Measurements from ENCODE around the gene APH1B. TPM values are rescaled to one million over a fixed set of nuclear protein-coding genes. Genes with fewer than 3 reads are reported as not detected.

The APH1B gene
- 7.8 and 22.3 TPM in 2 replicates for total RNA-seq (ENCODE audit: low replicate concordance)

DNA sequence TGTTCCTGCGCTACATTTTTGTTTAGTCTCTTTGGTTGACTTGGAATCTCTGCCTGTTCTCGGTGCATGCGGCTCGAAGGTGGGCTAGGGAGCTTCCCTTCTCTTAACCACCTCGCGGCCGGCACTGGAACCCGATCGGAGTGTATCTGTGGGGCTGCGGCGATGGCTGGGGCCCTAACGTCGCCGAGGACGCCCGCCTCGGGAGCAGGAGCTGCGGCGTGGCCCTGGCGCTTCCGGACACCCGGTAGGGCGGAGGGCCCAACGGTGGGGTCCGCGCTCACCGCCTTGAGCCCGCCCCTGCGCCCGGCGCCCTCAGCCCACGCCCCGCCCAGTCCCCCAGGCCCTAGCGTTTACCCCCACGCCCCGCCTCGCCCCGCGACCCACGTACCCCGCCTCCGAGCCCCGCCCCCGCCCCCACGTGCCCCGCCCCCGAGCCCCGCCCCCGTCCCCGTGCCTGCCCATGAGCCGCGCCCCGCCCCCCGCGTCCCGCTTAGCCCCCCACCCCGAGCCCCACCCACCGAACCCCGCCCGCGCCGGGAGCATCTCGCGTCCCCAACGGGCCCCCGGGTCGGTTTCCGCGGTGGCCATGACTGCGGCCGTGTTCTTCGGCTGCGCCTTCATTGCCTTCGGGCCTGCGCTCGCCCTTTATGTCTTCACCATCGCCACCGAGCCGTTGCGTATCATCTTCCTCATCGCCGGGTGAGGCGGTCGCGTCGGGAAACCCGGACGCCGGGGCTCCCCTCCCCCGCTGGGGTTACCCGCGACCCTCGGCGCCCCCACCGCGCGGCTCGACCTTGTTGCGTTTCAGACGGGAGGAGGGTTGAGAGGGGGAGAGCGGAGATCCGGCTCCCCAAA is at the start of gene APH1B:
TSS of gene APH1B (plus strand) at position 568 of the 855 bp plus-strand sequence. CDS start at position 587, 19 bp downstream.
- DNase-seq (ENCODE audit: low read depth): peak; percentile 51
- TF ChIP-seq, protein P1, sequence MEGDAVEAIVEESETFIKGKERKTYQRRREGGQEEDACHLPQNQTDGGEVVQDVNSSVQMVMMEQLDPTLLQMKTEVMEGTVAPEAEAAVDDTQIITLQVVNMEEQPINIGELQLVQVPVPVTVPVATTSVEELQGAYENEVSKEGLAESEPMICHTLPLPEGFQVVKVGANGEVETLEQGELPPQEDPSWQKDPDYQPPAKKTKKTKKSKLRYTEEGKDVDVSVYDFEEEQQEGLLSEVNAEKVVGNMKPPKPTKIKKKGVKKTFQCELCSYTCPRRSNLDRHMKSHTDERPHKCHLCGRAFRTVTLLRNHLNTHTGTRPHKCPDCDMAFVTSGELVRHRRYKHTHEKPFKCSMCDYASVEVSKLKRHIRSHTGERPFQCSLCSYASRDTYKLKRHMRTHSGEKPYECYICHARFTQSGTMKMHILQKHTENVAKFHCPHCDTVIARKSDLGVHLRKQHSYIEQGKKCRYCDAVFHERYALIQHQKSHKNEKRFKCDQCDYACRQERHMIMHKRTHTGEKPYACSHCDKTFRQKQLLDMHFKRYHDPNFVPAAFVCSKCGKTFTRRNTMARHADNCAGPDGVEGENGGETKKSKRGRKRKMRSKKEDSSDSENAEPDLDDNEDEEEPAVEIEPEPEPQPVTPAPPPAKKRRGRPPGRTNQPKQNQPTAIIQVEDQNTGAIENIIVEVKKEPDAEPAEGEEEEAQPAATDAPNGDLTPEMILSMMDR (IDR thresholded peaks at IDR 0.05; ENCODE audit: insufficient read depth, low read length): peak; percentile 6
- H3K4me3 ChIP-seq (ENCODE audit: low read depth, low read length): peak within 1 kb of the TSS; percentile 80

GRCh38 chr15:63227689-63228088 is 49.7 kb upstream of the APH1B start:
- DNase-seq (ENCODE audit: low read depth): no peak
- TF ChIP-seq, protein P1 (IDR thresholded peaks at IDR 0.05; ENCODE audit: insufficient read depth, low read length): no peak
- H3K4me3 ChIP-seq (ENCODE audit: low read depth, low read length): no peak overlapping the region

- TF ChIP-seq, protein P1 (IDR thresholded peaks at IDR 0.05; ENCODE audit: insufficient read depth, low read length): no peak
- DNase-seq (ENCODE audit: low read depth): no peak
- no peak overlapping the region for H3K4me3 ChIP-seq (ENCODE audit: low read depth, low read length)
Observed at GRCh38 chr15:63231206-63231605, 46.2 kb upstream of the APH1B start.

DNA sequence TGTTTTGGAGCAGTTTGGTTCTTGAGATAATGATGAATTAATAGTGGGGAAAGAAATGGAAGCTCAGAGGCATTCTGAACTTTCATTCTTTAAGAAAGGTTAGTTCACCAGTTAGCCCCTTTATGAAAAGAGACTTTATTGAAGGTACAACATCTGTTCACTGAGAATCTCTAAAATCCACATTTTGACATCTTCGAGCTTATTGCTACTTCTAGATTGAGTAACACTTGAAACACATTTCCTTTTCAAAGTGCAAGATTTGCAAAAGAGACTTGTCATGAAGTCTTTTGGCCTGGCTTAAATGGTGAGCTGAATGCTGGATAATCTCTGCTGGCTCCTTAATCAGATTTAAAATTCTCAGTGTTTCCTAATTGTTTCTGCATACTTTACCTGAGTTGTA is 45.7 kb upstream of the APH1B start:
- TF ChIP-seq, protein P1 (IDR thresholded peaks at IDR 0.05; ENCODE audit: insufficient read depth, low read length): no peak
- no peak overlapping the region for H3K4me3 ChIP-seq (ENCODE audit: low read depth, low read length)
- peak; percentile 50 for DNase-seq (ENCODE audit: low read depth)

DNA sequence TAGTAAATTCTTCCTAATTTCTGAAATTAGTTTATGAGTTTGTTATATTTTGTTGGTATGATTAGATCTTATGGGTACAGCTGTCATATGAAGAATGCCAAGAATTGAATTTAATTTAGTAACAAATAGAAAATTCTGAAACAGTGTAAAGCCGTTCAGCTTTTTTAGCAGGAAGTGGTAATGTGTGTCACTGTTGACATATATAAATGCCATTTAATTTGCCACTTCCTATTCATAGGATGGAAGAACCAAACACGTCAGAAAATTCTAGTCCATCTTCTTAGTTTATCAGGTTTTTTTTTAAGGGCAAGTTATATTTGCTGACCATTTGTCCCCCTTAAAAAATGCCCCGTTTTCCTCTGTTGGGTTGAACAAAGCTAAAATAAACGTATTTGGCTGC is 45.0 kb upstream of the APH1B start:
- DNase-seq (ENCODE audit: low read depth): no peak
- TF ChIP-seq, protein P1 (IDR thresholded peaks at IDR 0.05; ENCODE audit: insufficient read depth, low read length): no peak
- H3K4me3 ChIP-seq (ENCODE audit: low read depth, low read length): no peak overlapping the region

GRCh38 chr15:63232943-63233342 is 44.5 kb upstream of the APH1B start:
- DNase-seq (ENCODE audit: low read depth): peak; percentile 35
- TF ChIP-seq, protein P1 (IDR thresholded peaks at IDR 0.05; ENCODE audit: insufficient read depth, low read length): no peak

More at GRCh38 chr15:63232943-63233342, 44.5 kb upstream of the APH1B start:
- H3K4me3 ChIP-seq (ENCODE audit: low read depth, low read length): no peak overlapping the region

Data from fibroblast of the aortic adventitia (primary cell).